CD4-positive, alpha-beta T cell treated with Interleukin-17A for 1 hour (primary cell): ENCODE data around the gene SKOR2.
A peak's percentile ranks its signal among the peaks of the same experiment; 100 is the strongest.

ENCODE experiments used
- DNase-seq: peaks from one replicate; pipeline ENCODE4 v3.0.0-alpha.2; 2020

Gene SKOR2

DNA sequence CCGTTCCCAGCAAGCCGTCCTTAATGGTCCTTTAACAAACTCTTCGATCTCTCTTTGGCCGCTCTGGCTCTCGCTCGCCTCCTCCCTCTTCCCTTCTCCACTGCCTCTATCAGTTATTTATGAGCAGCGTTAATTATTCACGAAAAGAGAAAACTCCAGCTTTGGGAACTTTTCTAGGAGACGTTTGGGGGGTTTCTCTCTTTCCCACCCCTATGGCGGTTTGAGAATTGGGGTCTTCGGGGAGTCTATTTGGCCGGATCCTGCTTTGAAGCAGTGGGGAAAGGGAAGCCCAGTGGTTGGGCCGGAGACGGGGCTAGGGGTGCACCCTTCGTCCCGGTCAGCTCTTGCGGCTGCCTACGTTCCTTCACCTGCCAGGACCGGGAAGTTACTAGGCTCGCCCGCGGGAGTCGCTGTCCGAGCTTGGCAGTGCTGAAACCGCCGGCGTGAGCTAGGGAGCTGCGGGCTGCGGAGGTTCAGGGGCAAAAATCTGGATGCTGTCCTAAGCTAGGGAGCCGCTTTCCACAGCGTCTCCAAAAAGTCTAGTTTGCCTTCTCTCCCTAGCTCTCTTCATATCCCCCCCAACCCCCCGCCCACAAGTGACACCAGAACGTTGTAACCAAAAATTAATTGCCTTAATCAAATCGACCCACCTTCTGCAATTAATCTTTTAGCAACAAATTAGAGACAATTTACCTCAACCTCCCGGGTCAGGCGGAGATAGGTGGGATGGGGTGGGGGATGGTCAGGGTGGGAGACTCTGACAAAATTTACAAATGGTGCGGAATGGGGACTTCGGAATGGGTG, 8.9 kb upstream of the SKOR2 start:
- no peak for DNase-seq

DNA sequence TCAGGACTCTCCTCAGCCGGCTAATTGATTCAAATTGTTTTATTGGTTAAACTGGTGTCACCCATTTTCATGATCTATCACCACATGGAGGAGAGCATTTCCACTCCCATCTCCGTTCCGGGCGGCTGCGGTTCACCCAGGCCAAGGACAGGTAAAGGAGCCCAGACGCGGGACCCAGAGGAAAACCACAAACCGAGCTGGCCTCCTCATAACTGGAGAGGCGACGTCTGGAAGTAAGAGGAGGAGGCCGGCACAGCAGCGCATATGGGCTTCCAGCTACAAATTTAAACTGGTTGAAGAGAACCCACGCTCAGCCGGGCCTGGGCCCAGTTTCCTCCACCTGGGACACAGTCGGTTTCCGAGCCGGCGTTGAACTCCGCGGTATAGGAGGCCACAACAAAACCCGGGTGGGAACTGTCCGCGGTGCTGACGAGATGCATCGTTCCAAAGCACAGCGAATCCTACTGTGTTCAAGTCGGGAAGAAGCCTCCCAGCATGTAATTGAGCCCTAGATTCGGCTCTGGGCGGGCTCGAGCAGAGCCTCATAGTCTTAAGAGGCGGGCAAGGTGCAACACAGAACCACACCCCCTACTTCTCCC, 3.0 kb upstream of the SKOR2 start:
- no peak for DNase-seq

DNA sequence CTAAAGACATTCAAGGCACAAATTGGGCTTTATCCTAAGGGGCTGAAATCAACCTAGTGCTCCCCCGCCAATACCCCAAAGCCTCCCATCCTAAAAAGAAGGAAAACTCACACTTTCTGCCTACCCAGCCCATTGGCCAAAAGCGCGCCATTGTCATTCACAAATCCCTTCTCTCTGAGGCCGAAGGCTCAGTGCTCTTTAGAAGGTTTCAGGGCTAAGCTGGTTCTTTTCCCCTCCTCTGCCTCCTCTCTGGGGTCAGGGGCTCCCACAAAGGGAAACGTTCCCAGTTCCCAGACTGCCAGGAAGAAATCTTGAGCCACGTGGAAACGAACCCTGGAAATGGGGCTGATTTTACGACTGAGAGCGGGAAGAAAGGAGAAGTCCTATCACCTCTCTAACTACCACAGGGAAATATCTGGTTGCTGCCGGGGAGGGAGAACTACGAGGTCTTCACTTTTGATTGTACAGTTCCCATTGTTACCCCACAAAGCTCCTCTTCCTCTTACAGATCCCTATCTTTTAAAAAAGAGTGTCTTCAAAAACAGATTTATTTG, 1.7 kb upstream of the SKOR2 start:
- DNase-seq: no peak

DNA sequence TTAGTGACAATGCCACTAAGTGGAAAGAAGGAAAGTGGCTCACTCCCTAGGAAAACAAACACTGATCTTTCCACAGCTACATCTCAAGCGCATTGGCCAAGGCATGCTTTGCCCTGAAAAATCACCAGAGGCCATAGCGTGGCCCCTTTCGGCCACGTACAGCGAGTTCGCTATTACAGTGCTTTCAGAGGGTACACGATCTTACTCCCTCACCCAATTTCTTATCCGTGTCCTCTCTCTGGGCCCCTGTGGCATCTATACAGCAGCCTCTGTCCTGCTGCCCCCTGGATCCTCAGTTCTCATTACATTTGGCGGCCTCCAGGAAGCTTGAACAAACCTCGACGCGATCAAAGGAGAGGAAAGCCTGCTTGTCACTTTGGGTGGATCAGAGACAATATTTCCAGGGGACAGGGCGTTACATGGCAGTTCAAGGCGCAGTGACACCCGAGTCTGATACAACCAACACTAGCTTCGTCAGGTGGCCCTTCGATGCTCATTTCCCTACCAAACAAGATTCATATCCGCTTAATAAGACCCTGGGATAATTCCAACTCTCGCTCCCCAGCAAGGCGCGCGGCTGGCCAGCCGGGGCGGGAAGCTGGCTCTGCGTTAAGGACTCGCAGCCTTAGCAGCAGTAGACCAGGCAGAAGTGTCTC, 941 bp downstream of the SKOR2 start:
- DNase-seq: no peak

DNA sequence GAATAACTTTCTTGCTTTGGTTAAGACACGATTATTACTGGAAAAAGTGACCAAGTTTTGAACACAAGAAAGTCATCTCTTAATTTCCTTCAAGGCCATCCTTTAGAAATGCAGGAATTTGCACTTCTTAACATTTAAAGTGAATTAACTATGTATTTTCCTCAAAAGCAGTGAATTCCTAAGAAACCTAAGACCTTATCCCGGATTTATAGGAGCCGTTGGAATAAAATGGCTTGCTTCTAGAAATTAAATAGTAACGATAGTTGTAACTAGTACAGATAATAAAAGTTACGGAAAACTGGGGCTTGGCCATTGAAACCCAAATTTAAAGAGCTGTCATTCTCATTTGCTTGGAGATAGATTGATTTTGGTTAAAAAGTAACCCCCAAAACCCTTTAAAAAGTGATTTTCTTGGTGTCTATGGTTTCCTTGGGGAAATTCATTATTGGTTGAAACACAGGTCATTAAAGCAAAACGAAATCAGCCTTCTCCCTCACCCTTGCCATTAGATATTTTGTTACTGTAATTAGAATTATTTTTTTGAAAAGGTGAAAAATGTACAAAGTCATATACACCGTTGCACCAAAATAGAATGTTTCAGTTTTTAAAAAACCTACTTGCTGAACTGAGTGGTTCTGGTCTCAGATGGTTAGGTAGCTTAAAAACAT, 2.0 kb downstream of the SKOR2 start:
- no peak for DNase-seq

DNA sequence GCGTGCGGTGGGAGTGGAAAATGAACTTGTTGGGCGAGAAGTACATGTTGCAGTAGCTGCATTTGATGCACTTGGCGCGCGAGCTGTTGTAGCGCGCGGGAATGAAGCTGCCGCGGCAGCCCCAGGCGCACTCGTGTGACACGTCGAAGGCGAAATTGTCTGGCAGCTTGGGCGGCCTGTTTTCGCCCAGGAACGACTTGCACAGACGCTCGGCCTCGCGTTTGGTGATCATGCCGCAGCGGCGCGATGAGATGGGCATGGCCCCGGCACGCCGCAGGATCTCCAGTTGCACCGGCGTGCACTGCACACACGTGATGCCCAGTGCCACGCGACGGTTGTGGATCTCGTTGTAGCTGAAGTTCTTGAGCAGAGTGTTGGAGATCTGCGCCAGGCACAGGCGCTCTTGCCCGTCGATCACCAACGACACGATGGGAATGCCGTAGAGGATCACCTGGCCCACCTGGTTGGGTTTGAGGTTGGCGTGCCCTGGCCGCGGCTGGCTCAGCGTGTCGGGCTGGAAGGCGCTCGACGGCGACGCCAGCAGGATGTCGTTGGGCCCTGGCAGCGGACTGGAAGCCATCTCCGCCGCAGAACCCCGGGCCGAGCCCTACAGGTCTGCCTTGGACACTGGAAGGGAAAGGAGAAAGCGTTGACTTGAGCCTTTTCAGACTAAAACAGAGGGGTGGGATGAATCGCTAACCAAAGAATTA, 2.7 kb downstream of the SKOR2 start:
- DNase-seq: no peak

DNA sequence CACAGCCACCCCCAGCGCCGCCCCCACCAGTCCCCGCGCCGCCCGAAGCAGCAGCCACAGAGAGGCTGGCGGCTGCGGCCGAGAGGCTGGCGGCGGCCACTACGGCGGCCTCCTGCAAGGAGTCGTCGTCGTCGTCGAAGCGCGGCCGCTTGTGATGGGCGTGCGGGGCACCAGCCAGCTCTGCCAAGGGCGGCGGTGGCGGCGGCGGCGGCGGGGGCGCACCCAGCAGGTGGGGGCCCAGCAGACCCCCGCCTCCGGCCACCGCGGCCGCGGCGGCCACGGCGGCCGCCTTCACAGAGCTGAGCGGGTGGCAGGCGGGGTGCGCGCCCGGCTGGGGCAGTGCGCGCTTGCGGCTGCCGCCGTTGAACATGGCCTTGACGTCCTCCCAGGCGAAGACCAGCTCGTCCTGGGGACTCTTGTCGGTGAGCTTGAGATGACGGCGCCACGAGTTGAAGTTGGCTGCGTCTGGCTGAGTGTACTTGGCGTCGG, 3.3 kb downstream of the SKOR2 start:
- DNase-seq: no peak

DNA sequence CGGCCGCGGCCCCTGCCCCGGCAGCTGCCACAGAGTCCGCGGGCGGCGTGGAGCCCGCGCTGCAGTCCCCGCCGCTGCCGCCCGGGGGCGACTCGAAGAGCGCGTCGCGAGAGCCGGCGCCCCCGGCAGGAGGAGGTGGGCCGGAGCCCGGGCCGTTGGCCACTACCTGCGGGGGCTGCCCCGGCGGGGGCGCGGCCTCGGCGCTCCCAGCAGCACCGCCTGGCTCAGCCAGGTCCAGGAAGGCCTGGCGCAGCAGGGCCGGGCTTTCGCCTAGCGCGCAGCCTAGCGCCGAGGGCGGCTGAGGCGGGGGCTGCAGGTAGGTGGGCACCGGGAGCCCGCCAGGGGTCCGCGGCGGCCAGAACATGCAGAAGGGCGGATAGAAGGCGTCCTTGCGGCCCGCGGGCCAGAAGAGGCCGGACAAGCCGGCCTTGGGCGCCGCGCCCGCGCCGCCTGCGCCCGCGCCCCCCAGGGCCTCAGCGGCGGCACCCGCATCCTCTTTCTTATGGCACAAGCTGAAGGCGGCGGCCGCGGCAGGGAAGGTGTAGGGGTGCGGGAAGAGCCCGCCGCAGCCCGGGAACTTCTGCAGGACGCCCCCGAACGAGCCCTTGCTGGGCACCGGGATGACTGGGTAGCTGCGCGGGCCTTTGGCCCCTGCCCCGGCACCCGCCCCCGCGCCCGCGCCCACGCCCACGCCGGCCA, 3.9 kb downstream of the SKOR2 start:
- DNase-seq: no peak

DNA sequence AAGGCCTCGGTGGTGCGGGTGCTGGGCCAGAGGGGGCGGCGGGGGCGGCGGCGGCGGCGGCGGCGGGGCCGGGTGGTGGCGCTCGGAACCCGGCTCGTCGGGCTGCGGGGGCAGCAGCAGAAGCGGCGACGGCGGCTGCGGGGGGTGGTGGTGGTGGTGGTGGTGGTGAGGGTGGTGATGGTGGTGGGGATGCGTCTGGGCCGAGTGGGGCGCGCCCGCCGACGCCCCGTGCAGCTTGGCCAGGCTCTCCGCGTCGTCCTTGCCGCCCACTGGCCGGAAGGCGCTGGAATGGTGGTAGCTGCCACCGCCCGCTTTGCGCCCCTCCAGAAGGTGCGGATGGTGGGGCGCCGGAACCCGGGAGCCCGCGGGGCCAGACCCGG, 4.4 kb downstream of the SKOR2 start:
- no peak for DNase-seq

DNA sequence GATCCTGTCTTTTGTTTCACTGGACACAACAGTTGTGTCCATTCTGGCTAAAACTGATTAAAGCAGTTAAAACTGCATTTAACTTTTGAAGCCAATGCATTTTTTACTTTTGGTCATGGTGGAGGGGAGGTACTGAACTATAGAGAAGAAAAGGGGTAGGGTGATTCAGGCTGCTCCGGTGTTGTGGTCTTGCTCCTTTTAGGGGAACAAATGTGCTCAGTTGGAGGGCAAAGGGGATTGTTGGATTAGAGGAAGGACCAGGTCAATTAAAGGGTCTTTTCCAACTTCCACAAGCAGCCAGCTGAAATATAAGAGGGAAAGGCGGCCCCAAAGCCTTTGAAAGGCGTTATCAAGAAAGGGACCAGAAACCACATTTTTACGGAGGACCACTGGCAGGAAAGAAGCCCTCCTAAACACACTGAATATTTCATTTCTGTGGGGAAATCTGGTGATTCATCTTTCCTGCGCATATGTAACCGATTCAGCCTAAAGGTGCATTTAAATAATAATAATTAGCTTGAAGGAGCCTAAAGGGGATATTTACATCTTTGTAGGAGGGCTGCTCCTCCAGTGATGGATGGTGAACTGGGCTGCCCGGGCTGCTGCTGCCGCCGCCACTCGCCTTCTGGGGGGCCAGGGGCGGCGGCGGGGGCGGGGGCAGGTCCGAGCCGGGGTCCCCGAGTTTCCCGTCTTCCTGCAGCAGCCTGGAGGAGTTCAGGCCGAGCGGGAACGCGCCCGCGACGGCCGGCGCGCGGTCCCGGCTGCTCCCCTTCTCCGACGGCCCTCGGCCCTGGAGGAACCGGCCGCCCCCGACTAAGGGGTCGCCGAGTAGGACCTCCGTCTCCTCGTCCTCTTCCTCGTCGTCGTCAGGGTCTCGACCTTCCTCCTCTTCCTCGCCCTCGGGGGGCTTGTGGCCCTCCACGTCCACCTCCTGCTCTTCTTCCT, 5.2 kb downstream of the SKOR2 start:
- no peak for DNase-seq

DNA sequence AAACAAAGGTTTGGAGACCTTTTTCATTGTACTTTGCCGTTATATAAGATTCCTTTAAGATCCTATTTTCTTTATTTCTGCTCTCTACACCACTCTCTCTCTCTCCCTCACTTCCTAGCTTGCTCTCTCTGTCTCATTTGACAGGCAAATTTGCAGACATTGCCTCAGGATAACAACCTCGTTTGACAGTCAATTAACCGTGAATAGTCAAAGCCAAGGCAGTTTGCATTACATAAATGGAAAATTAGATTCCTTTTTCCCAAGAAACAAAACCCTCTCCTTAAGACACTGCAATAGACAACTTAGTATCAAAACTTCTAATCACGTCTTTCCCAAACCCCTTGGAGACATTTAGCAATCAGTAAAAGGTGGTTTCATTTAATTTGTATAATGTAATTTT, 7.4 kb downstream of the SKOR2 start:
- no peak for DNase-seq

DNA sequence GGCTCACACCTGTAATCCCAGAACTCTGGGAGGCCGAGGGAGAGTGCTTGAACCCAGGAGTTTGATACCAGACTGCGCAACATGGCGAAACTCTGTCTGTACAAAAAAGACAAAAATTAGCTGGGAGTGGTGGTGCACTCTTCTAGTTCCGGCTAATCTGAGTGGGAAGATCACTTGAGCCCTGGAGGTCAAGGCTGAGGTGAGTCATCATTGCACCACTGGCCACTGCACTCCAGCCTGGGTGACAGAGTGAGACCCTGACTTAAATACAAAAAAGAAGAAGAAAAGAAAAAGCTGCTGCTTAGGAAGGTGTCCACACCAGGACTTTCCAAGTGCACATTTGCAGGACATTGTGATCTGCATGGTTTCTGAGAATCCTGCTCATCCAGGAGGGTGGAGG, 16.4 kb downstream of the SKOR2 start:
- DNase-seq: no peak

DNA sequence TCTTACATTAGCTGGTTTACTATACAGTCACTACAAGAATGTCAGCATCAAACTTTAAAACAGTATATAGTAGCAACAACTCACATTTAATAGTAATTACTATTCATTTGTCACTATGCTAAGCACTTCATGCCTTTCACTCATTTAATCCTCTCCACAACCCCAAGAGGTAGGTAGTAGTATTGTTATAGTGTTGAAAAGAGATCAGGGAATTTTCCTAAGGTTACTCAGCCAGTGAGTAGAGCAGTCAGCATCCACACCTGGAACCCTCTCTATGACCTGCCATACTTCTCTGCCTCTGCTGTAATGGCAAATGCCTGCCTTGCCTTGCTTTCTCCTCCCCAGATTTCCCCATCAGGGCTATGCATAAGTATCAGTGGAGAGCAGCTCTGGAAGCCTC, 24.8 kb downstream of the SKOR2 start:
- DNase-seq: no peak

DNA sequence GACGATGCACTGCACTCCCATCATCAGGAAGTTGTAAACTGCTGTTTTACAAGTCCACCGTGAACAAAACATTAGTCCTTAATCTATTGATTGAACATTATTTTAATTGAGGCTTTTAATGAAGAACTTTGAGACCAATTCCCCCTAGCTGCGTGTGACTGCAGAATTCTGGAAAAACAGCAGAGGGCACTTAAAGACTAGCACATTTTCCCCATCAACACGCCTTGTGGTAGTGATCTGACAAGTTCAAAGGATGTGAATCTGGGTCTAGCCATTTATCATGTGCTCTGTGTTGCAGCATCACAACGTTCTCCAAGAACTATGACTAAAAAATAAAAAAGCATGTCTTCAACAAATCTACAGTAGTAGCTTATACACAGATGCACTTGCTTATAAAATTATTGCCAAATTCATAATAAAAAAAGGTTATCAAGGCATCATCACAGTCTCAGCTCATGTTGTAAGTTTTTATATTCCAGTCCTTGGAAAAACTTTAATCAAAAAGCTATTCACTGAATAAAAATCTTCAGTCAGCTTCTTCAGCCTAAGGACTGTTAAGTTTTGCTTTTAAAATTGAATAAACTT, 35.8 kb downstream of the SKOR2 start:
- peak; percentile 22 for DNase-seq

DNA sequence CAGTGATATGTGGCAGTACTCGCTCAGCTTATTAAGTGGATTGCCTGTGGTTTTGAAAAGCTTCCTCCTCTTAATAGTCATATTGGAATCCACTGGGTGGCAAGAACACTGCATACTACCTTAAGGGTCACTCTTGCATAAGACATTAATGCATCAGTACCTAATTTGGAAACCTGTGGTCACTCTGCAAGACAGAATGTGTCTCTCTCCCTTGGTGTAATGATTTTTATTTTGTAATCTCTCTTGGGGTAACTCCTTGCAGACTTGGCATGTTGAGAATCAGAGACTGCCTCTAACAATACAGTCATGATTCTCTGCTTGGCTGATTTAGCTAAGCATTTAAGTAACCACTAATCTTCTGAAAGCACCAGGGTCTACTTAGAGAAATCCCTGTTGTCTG, 42.3 kb downstream of the SKOR2 start:
- DNase-seq: no peak

DNA sequence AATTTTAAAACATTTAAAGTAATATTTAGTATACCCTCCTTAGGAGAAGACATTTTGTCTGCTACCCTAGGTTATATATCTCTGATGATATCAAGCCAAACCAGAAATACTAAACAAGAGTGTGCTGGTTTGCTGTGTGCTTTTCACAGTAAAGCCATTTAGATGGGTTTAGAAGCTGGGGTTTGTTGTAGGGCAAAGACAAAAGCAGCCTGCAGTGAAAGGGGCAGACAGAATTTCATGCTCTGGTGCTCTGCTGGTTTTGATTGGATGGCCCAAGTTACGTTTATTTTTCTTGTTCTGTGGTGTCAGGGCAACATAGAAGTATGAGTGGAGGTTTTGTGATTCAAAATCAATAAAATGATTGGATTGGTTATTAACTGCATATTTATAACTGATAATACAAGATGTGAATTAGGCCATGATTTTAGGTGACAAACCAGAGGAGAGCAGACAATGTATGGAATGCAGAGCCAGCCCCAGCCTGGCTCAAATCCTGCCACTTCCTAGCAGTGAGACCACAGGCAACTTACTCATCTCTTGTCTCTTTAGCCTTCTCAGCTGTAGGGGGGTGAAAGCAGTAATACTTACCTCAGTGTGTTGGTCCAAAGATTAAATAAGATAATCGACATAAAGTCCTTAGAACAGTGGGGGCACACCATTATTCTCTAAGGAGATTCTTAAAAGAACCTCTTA, 44.4 kb downstream of the SKOR2 start:
- no peak for DNase-seq

DNA sequence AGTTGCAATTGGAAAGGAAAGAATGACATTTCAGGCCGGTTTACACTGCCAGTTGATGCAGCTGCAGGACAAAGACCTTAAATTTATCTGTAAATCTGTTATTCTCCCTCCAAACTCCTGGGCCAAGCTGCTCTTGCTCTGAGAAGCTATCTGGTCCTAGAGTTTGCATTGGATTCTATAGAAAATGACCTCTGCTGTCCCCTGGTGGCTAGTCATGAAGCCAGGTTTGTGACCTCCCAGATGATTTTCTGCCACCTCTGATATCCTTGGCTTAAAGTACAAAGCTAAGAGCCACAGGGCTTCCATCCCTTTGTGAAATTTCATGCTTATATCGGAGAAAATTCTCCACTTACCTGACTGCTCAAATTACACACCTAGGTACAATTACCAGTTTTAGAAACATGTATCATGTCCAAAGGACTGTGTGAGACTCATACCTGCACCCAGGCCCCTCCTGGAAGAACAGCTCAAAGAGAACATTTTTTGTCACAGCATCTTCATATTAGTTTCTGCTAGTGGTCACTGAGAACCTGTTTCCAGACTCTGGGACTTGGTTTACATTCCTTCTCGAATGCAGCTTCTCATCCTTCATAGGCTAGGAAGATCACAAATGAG, 46.4 kb downstream of the SKOR2 start:
- DNase-seq: peak; percentile 42

DNA sequence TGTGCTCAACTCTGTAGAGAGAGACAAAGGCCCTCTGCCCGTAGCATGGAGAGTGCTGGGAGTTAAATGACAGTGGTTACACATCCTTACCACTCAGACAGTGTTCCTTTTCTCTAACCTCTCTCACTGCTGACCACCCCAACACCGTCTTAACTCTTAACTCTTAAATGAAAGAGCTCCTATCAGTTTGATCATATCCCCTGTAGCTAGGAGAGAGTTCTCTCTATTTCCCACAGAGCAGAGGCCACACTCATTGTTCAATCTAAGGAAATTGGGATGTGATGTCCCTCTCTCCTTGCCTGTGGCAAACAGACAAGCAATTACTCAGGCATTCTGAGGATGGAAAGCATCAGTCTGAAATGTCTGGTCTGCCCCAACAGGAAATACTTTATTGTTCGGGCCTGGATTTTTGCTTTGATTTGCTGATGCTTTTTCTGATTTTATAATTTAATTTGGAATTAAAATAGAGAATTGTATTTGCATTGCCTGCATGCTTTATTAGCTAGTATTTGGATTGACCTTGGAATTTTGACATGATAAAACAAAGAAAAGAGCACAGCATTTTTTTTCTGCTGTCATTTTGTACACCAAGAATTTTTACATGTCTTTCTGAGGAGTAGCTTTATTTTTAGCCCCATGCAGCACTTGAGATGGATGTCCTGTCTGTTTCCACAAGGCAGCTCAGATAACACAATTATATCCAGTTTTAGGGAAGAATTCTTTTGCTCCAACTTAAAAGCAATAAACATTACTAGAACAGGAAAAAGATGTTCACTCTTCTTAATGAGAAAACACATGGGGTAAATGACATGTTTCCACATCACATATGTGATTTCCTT, 47.6 kb downstream of the SKOR2 start:
- DNase-seq: no peak
